Peyer's patch (tissue), 4 donors: ENCODE data around the gene KPNA2.

Experiments used
- POLR2A ChIP-seq, 2 donors: fragments of 450-650 bp; IDR thresholded peaks; one replicate each; pipeline ENCODE4 v1.5.1; 2017; ENCODE audit warnings: antibody characterized with exemption in 2 of 2, mild to moderate bottlenecking in 2 of 2, moderate library complexity in 2 of 2
- TF ChIP-seq, protein P1 (sequence below), 6 experiments: fragments of 450-650 bp in 4 of 6; fragments of 200-600 bp in 2 of 6; sonication (generic) in 1 of 6; IDR thresholded peaks; one replicate each; pipeline ENCODE4 v1.5.1; 2017 to 2019; ENCODE audit warnings: antibody characterized with exemption in 6 of 6, mild to moderate bottlenecking in 3 of 6, moderate library complexity in 1 of 6

DNA sequence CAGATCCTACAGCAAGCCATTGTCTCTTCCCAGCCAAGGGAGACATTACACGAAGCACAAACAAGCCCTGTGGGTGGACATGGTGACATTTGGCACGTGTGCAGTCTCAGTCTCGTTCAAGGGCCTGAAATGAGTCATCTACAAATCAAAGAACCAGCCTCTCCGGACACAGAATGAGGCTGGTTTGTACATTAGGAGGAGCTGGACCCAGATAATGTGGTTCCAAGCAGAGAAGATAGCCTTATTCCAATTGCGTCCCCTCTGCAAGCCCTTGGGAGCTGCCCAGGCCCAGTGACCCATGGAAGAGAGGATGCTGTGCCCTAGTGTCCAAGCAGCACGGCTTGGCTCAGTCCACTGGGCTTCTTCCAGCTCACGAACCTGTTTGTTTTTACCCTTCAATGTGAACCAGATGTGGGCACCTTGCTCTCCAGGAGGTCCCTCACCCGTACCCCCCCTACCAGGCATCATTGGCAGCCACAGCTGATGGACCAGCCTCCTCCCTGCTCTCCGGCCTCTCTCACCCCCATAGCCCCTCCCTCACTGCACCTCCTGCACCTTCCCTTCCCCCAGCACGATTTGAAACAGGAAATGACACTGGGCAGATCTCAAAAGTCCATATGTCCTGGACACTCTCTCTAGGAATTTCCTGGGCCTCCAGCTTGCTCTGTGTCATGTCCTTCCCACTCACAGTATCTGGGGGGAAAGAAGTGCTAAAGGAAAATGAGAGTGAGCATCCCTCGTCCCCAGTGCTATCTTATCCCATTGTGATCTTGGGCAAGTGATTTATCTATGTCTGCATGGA, 26.2 kb downstream of the KPNA2 start:
- TF ChIP-seq, protein P1, sequence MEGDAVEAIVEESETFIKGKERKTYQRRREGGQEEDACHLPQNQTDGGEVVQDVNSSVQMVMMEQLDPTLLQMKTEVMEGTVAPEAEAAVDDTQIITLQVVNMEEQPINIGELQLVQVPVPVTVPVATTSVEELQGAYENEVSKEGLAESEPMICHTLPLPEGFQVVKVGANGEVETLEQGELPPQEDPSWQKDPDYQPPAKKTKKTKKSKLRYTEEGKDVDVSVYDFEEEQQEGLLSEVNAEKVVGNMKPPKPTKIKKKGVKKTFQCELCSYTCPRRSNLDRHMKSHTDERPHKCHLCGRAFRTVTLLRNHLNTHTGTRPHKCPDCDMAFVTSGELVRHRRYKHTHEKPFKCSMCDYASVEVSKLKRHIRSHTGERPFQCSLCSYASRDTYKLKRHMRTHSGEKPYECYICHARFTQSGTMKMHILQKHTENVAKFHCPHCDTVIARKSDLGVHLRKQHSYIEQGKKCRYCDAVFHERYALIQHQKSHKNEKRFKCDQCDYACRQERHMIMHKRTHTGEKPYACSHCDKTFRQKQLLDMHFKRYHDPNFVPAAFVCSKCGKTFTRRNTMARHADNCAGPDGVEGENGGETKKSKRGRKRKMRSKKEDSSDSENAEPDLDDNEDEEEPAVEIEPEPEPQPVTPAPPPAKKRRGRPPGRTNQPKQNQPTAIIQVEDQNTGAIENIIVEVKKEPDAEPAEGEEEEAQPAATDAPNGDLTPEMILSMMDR (IDR thresholded peaks at IDR 0.05), result no peak
- TF ChIP-seq POLR2A (IDR thresholded peaks at IDR 0.05), result no peak
